Activated CD4-positive, CD25-positive, alpha-beta regulatory T cell treated with anti-CD3 and anti-CD28 coated beads, Interleukin-2, amount 50 U/mL, for 72 hours (primary cell): ENCODE data around the gene TRIM7.
A peak's percentile ranks its signal among the peaks of the same experiment; 100 is the strongest.

Experiments used
- DNase-seq: peaks from one replicate; pipeline ENCODE4 v3.0.0; 2021

TRIM7 gene

GRCh38 chr5:181204826-181205760 lies at the start of gene TRIM7:
TSS of gene TRIM7 (minus strand) at chr5:181205196. CDS start at chr5:181205110, 86 bp downstream.
- DNase-seq: no peak

- DNase-seq: no peak
Observed at GRCh38 chr5:181248277-181248676, 43.3 kb upstream of the TRIM7 start.

GRCh38 chr5:181246276-181247049 lies 41.5 kb upstream of the TRIM7 start:
- DNase-seq: peak; percentile 81

- no peak for DNase-seq
Observed at GRCh38 chr5:181245427-181246275, 40.7 kb upstream of the TRIM7 start.

GRCh38 chr5:181243564-181244343 lies 38.8 kb upstream of the TRIM7 start, which contains the start of gene RACK1:
TSS of gene RACK1 (minus strand) at chr5:181243906. CDS start at chr5:181243800, 106 bp downstream.
- DNase-seq: peak; percentile 86

GRCh38 chr5:181243018-181243563 lies 38.1 kb upstream of the TRIM7 start:
- no peak for DNase-seq

- no peak for DNase-seq
Observed at GRCh38 chr5:181242031-181242451, 37.0 kb upstream of the TRIM7 start.

DNA sequence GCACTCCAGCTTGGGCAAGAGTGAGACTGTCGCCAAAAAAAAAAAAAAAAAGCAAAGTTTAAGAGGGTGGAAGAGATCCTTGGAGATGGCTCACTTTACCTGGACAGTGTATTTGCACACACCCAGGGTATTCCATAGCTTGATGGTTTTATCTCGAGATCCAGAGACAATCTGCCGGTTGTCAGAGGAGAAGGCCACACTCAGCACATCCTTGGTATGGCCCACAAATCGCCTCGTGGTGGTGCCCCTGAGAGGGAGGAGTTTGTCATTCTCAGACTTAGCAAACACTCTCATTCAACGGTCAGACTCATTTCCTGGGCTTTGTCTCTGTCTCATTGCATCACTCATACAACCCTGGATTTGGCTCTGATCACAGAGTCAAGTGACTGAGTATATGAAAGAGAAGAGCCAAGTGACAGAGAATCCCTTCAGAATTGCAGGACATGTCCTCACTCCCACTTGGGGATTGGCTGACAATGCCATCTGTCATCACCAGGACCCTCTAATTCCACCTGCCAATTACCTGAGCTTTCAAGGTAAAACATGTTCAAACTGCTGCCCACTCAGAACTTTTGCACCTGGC lies 36.5 kb upstream of the TRIM7 start:
- no peak for DNase-seq

DNA sequence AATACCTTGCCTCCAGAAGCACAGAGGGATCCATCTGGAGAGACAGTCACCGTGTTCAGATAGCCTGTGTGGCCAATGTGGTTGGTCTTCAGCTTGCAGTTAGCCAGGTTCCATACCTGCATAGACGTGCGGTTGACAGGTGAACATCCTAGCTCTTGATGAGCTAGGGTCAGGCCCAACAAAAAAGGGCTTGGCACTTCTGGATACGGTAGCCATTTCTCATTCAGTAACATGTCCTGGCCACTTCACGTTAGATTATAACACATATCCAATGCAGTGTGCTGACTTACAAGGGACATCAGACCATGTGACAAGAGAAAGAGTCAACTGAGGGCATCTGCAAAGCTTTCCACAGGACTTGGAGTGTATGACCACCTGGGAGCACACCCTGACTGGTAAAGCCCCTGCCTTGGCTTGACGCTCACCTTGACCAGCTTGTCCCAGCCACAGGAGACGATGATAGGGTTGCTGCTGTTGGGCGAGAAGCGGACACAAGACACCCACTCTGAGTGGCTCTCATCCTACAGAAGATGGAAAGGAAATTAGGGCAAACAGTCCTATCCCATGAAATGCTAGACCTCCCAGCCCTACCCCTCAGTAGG lies 34.2 kb upstream of the TRIM7 start:
- no peak for DNase-seq

- DNase-seq: no peak
Observed at GRCh38 chr5:181237729-181238385, 32.9 kb upstream of the TRIM7 start.

- DNase-seq: no peak
Observed at GRCh38 chr5:181236954-181237641, 32.1 kb upstream of the TRIM7 start.

DNA sequence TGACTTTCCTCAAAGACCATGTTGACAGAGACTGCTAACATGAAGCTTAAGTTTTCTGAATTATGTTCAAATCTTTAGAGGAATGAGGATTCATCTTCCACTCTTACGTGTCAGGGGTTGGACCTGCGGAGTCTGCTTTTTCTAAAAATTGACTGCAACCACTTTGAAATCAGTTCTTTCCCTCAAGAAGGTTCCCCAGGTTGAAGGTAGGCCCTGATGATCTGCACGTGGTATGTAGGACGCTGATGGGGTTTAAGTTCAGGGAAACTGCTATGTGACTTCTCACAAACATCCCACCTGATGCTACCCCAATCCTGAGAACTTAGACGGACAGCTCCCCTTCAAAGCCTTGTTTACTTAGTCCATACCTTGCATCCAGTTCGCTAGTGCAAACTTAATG lies 31.5 kb upstream of the TRIM7 start:
- no peak for DNase-seq

GRCh38 chr5:181235689-181236366 lies 30.8 kb upstream of the TRIM7 start:
- no peak for DNase-seq

DNA sequence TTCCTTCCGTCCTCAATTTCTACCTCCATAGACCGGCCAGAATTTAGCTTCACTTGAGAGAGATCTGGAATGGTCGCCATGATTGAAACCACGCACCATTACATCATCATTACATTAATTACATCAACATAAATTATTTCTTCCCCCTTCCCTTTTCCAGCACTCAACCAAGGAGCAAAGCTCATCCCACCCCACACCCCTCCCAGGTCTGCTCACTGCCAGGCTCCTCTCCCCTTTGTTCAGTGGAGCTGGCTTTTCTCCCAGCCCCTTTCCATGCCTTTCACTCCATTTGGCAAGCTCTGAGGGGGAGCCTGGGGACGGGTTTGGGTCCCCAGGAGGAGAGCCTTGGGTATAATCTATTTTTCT lies 30.3 kb upstream of the TRIM7 start:
- DNase-seq: no peak

GRCh38 chr5:181234455-181235306 lies 29.7 kb upstream of the TRIM7 start:
- no peak for DNase-seq

DNA sequence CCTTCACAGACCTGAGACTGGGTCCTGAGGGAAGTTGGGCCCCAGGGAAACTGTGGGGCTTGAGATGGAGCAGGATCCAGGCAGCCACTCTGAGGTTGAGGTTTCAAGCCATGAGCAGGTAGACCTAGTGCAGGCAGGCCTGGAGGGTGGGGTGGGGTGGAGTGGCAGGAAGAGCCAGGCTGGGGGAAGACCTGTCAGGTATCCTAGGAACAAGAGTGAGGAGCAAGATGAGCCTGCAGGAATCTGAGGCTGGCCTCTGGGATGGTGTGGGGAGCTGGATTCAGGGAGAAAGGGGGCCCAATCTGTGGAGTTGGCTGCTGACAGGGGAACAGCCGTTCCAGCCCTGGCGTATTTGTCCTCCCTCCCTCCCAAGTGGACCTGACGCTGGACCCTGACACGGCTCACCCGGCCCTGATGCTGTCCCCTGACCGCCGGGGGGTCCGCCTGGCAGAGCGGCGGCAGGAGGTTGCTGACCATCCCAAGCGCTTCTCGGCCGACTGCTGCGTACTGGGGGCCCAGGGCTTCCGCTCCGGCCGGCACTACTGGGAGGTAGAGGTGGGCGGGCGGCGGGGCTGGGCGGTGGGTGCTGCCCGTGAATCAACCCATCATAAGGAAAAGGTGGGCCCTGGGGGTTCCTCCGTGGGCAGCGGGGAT lies 28.9 kb upstream of the TRIM7 start:
- no peak for DNase-seq

DNA sequence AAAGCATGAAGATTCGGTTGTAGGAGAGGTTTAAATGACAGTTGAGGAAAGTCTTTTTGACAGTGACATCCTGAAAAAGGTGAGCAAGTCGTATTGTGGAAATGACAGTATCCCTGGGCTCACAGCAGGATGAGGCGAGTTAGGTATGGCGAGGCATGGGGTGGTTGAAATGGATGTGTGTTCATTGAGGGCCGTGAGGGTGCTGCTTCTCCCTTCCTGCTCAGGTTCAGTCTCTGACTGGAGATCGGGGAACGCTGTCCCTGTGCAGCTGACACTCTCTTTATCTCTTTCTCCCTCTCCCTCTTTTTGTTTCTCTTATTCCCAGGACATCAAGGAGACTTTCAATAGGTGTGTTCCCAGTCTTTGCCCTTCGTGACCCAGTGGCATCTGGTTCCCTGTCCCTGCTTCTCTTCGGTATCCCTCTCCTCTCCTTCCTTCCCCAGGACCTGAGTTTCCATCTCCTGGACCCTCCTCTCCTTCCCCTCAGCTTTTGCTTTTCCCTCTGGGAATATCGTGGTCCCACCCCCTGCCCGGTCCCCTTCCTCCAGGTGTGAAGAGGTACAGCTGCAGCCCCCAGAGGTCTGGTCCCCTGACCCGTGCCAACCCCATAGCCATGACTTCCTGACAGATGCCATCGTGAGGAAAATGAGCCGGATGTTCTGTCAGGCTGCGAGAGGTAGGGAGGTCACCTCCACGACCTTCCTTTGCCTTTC lies 28.2 kb upstream of the TRIM7 start:
- DNase-seq: no peak
